Measurements from ENCODE around the gene OR10G4. TPM values are rescaled to one million over a fixed set of nuclear protein-coding genes. Genes with fewer than 3 reads are reported as not detected.

The OR10G4 gene
- total and polyA plus RNA-seq, 2 of the 8 experiments (the other 6 are each of a cell fraction or from before 2014, with no cell fraction given) = 0.14 TPM; not detected in 1

GRCh38 chr11:123995119-123995518 lies 17.7 kb upstream of the OR10G4 start, which contains the start of gene OR10G6 (continued):
- TF ChIP-seq CHD7 (IDR thresholded peaks at IDR 0.05; ENCODE audit: insufficient replicate concordance, low read length) (no peak), SUZ12 (IDR thresholded peaks at IDR 0.05; ENCODE audit: low read length) (no peak)

All from H1 (cell line).